Upper lobe of left lung (tissue), 4 donors: Measurements from ENCODE around the gene MKNK1.

Source experiments
- EP300 ChIP-seq, 4 donors: sonication (generic); formaldehyde crosslinking; IDR thresholded peaks; one replicate each; pipeline ENCODE4 v1.5.1; 2017; ENCODE audit warnings: antibody characterized with exemption in 4 of 4, control low read depth in 2 of 4
- POLR2A ChIP-seq, 4 donors: fragments of 450-650 bp; IDR thresholded peaks; one replicate each; pipeline ENCODE4 v1.5.1; 2016 to 2017; ENCODE audit warnings: antibody characterized with exemption in 4 of 4, mild to moderate bottlenecking in 2 of 4

DNA sequence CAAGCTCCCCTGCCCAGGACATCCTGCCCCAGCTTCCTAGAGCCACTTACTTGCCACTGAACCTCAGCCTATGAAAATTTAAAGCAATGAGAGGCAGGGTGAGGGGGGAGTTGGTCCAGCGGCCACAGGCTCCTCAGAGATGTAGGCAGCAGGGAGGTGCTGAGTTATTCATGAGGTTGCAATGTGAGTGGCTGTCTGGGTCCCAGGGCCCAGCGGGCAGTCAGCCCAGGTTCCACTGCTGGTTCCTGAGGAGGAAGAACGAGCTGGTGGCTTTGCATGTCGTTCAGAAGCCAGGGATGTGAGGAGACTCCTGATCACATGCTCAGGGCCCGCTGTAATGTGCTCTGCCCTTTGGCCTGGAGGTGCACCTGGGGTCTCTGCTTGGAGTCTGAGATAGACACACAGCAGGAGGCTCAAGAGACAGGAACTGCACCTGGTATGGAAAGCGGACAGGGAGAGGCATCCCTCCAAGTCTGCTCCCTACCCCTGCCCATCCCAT, 52.4 kb downstream of the MKNK1 start, which contains the start of gene KNCN:
- TF ChIP-seq POLR2A (IDR thresholded peaks at IDR 0.05) (no peak), EP300 (IDR thresholded peaks at IDR 0.05) (no peak)
